Subcutaneous abdominal adipose tissue (tissue), 5 donors: ENCODE results near the gene HUNK.

Experiments used
- H3K27ac ChIP-seq: one replicate; pipeline ENCODE4 v1.7.0; 2013; ENCODE audit warnings: low read depth, mild to moderate bottlenecking, inconsistent platforms, low read length, moderate library complexity
- H3K27me3 ChIP-seq, 5 donors: one replicate each; pipeline ENCODE4 v1.7.0; 2013; ENCODE audit warnings: low read length in 5 of 5, inconsistent platforms in 1 of 5; ENCODE audit not compliant: control insufficient read depth in 5 of 5, insufficient read depth in 4 of 5
- H3K36me3 ChIP-seq, 5 donors: one replicate each; pipeline ENCODE4 v1.7.0; 2013; ENCODE audit warnings: low read length in 5 of 5; ENCODE audit not compliant: control insufficient read depth in 5 of 5, insufficient read depth in 5 of 5
- H3K4me1 ChIP-seq, 5 donors: one replicate each; pipeline ENCODE4 v1.7.0; 2013; ENCODE audit warnings: low read length in 5 of 5, mild to moderate bottlenecking in 3 of 5, moderate library complexity in 1 of 5; ENCODE audit not compliant: control insufficient read depth in 5 of 5, insufficient read depth in 5 of 5
- H3K4me3 ChIP-seq, 5 donors: one replicate each; pipeline ENCODE4 v1.7.0; 2013; ENCODE audit warnings: low read length in 5 of 5, low read depth in 1 of 5
- H3K9ac ChIP-seq, 5 donors: one replicate each; pipeline ENCODE4 v1.7.0; 2013; ENCODE audit warnings: low read length in 5 of 5, mild to moderate bottlenecking in 4 of 5, moderate library complexity in 3 of 5
- H3K9me3 ChIP-seq, 5 donors: one replicate each; pipeline ENCODE4 v1.7.0; 2013; ENCODE audit warnings: low read length in 5 of 5; ENCODE audit not compliant: control insufficient read depth in 5 of 5
- donor health status: healthy.
- donor health status: healthy.
- donor health status: healthy.
- donor health status: healthy.
- donor health status: healthy.

Gene HUNK

GRCh38 chr21:31961704-31962103, 88.9 kb downstream of the HUNK start:
- peaks cover 0 to 5% (median 2%) of the 10 kb centered on the region in 5 donors for H3K9me3 ChIP-seq
- H3K9ac ChIP-seq = no peak overlapping the region
- H3K36me3 ChIP-seq = no peaks in the 10 kb centered on the region
- no peaks in the 10 kb centered on the region for H3K27me3 ChIP-seq
- no peak overlapping the region for H3K4me3 ChIP-seq
- no peak overlapping the region for H3K27ac ChIP-seq
- H3K4me1 ChIP-seq = no peaks in the 10 kb centered on the region

DNA sequence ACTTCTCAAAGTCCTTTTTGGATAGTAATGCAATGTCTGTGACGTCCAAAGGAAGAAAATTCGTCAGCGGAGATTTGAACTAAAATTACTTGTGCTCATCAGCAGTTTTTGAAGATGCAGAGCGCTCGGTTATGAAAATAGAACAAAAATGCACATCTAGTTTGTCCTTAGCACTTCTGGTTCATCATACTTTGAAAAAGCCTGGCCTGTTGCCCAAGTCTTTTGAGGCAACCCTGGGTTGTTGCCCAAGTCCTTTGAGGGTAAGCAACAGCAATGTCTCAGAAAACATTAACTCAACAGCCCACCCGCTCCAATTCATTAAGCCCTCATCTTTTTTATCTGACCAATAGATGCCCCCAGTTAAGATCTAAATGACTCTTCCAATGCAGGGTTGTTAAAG, 91.9 kb downstream of the HUNK start:
- Histone ChIP-seq H3K4me1 (no peaks in the 10 kb centered on the region), H3K4me3 (no peak overlapping the region), H3K27ac (no peak overlapping the region), H3K9ac (no peak overlapping the region), H3K36me3 (no peaks in the 10 kb centered on the region), H3K27me3 (no peaks in the 10 kb centered on the region), H3K9me3 (peaks cover 0 to 5% (median 2%) of the 10 kb centered on the region in 5 donors)

DNA sequence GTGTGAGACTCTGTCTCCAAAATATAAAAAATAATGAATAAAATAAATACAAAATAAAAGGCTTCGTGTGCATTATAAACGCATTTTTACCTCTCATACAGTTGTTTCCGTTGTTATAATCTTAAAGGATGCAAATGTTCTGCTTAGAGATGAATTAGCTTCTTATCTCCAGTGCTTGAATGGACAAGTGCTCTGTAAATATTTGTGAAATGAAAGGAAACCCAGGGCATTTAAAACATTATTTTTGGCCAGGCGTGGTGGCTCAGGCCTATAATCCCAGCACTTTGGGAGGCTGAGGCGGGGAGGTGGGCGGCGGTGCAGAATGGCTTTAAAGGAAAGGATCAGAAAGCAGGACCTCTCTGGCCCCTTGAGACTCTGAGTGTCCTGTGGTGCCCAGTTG, 94.5 kb downstream of the HUNK start:
- Histone ChIP-seq H3K4me1 (no peaks in the 10 kb centered on the region), H3K27ac (no peak overlapping the region), H3K27me3 (no peaks in the 10 kb centered on the region), H3K9me3 (peaks cover 0 to 2% (median 0%) of the 10 kb centered on the region in 5 donors), H3K36me3 (no peaks in the 10 kb centered on the region), H3K9ac (no peak overlapping the region), H3K4me3 (no peak overlapping the region)

GRCh38 chr21:31972622-31973021, 99.8 kb downstream of the HUNK start:
- H3K4me1 ChIP-seq = no peaks in the 10 kb centered on the region
- no peak overlapping the region for H3K9ac ChIP-seq
- no peaks in the 10 kb centered on the region for H3K36me3 ChIP-seq
- H3K27me3 ChIP-seq = no peaks in the 10 kb centered on the region
- peaks cover 0 to 3% (median 3%) of the 10 kb centered on the region in 5 donors for H3K9me3 ChIP-seq
- H3K27ac ChIP-seq = no peak overlapping the region
- H3K4me3 ChIP-seq = no peak overlapping the region

DNA sequence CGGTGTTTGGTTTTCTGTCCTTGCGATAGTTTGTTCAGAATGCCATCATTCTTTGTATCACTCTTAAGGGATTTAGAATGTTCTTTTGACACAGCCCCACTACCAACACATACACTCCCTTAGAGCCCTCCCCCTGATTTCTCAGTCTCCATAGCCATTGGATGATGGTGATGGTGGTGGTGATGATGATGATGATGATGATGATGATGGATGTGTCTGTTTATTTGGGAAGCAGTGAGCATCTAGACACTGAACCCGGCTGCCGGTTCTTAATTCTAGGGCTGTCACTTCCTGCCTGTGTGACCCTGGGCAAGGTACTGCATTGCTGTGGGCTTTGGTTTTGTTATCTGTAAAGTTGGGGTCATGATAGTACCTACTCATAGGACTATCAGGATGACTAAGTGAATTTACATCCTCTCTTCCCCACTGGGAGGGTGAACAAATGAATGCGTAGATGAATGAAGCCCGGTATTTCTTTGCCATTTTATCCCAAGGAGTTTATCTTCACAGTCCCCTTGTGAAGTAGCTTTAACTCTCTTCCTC, 100.7 kb downstream of the HUNK start:
- no peak overlapping the region for H3K27ac ChIP-seq
- H3K27me3 ChIP-seq = no peaks in the 10 kb centered on the region
- no peaks in the 10 kb centered on the region for H3K36me3 ChIP-seq
- no peak overlapping the region for H3K4me3 ChIP-seq
- peaks cover 0 to 3% (median 3%) of the 10 kb centered on the region in 5 donors for H3K9me3 ChIP-seq
- no peaks in the 10 kb centered on the region for H3K4me1 ChIP-seq
- no peak overlapping the region for H3K9ac ChIP-seq

GRCh38 chr21:31974454-31974985, 101.7 kb downstream of the HUNK start:
- no peaks in the 10 kb centered on the region for H3K4me1 ChIP-seq
- no peaks in the 10 kb centered on the region for H3K36me3 ChIP-seq
- peaks cover 0 to 3% (median 3%) of the 10 kb centered on the region in 5 donors for H3K9me3 ChIP-seq
- H3K27ac ChIP-seq = no peak overlapping the region
- no peak overlapping the region for H3K4me3 ChIP-seq
- no peaks in the 10 kb centered on the region for H3K27me3 ChIP-seq
- H3K9ac ChIP-seq = no peak overlapping the region

DNA sequence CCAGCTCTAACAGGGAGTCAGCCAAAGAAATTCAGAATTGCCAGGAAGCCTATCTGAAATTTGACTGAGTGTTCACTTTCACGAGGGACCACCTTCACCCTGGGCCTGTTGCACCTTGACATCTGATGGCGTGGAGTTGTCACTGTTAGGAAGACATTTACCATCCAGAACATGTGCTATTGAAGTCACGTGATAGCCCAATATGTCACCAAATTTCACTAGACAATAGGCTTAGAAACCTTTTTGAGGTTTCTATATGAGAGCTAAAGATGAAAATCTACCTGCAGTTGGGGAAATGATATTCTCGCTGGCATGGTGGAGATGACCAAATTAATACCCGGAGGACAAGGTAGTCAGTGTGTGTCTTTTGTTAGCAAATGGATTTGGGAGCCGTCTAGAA, 102.7 kb downstream of the HUNK start:
- peaks cover 0 to 3% (median 3%) of the 10 kb centered on the region in 5 donors for H3K9me3 ChIP-seq
- no peak overlapping the region for H3K27ac ChIP-seq
- no peak overlapping the region for H3K9ac ChIP-seq
- no peaks in the 10 kb centered on the region for H3K4me1 ChIP-seq
- H3K4me3 ChIP-seq = no peak overlapping the region
- no peaks in the 10 kb centered on the region for H3K27me3 ChIP-seq
- H3K36me3 ChIP-seq = no peaks in the 10 kb centered on the region

DNA sequence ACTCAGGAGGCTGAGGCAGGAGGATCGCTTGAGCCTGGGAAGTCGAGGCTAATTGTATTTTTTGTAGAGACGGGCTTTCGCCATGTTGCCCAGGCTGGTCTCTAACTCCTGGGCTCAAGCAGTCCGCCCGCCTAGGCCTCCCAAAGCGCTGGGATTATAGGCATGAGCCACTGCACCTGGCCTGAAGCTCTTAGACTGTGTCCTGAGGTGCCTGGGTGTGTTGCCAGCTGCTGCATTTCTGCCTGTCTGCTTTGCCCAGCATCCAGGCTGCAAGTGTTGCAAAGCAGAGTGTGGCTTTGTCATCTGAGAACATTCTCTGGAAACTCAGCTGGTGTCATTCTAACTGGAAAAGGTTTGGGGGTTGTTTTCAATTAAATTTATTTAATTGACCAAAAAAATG, 105.0 kb downstream of the HUNK start:
- Histone ChIP-seq H3K27me3 (no peaks in the 10 kb centered on the region), H3K9me3 (peaks cover 0 to under 1% (median 0%) of the 10 kb centered on the region in 5 donors), H3K9ac (no peak overlapping the region), H3K36me3 (no peaks in the 10 kb centered on the region), H3K4me3 (no peak overlapping the region), H3K27ac (no peak overlapping the region), H3K4me1 (no peaks in the 10 kb centered on the region)

DNA sequence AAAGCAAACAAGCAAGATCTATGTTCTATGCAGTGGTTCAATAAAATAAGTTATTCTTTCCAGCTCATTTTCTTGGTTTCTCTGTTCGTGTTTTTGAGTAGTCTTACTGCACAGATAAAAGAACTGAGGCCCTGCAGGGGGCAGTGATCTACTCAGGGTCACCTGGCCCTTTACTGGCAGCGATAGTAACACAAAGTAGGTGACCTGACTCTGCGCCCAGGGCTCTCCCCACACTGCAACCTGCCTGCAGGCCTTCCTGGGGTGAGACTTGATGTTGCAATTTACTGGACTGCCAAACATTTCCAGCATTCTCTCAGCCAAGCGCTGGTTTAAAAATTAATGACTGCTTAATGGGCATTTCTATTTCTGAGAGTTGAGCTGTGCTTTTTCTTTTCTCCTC, 110.3 kb downstream of the HUNK start:
- Histone ChIP-seq H3K9me3 (no peaks in the 10 kb centered on the region), H3K36me3 (no peaks in the 10 kb centered on the region), H3K4me1 (no peaks in the 10 kb centered on the region), H3K9ac (no peak overlapping the region), H3K27me3 (peaks cover 0 to 3% (median 0%) of the 10 kb centered on the region in 5 donors), H3K4me3 (no peak overlapping the region), H3K27ac (no peak overlapping the region)

DNA sequence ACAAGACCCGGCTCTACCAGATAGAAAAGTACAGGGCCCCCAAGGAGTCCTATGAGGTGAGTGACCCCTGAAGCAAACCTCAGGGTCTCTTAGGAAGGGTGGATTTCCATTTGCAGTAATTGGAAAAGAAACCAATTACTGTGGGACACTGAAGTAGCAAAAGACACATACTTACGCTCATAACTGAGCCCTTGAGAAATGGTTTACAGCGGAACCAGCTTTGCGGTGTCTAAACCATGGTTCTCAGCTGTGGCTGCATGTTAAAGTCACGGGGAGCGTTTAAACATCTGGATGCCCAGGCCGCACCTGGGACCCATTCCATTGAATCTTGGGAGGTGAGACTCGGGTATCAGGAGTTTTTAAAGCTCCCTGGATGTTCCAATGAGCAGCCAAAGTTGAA, 110.7 kb downstream of the HUNK start:
- no peak overlapping the region for H3K27ac ChIP-seq
- no peaks in the 10 kb centered on the region for H3K4me1 ChIP-seq
- no peak overlapping the region for H3K9ac ChIP-seq
- peaks cover 0 to 3% (median 0%) of the 10 kb centered on the region in 5 donors for H3K27me3 ChIP-seq
- H3K36me3 ChIP-seq = no peaks in the 10 kb centered on the region
- H3K4me3 ChIP-seq = no peak overlapping the region
- H3K9me3 ChIP-seq = no peaks in the 10 kb centered on the region
